ENCODE results near the gene TMEM218. TPM values are rescaled to one million over a fixed set of nuclear protein-coding genes. Genes with fewer than 3 reads are reported as not detected.

Gene TMEM218
- total RNA-seq, 1 donor from 2014 or later = 19.6 TPM

GRCh38 chr11:125129316-125129993, 18.0 kb upstream of the TMEM218 start:
- no peak for DNase-seq (ENCODE audit: low read depth, low spot score)

GRCh38 chr11:125128450-125128849, 17.0 kb upstream of the TMEM218 start:
- DNase-seq (ENCODE audit: low read depth, low spot score) = no peak

GRCh38 chr11:125124618-125124992, 13.2 kb upstream of the TMEM218 start:
- no peak for DNase-seq (ENCODE audit: low read depth, low spot score)

- DNase-seq (ENCODE audit: low read depth, low spot score) = peak; percentile 39
Observed at GRCh38 chr11:125123947-125124617, 12.7 kb upstream of the TMEM218 start.

GRCh38 chr11:125123194-125123946, 11.9 kb upstream of the TMEM218 start:
- DNase-seq (ENCODE audit: low read depth, low spot score) = no peak

GRCh38 chr11:125117429-125117828, 6.0 kb upstream of the TMEM218 start:
- no peak for DNase-seq (ENCODE audit: low read depth, low spot score)

- DNase-seq (ENCODE audit: low read depth, low spot score) = no peak
Observed at GRCh38 chr11:125114518-125114917, 3.1 kb upstream of the TMEM218 start.

GRCh38 chr11:125112208-125112604, 780 bp upstream of the TMEM218 start:
- DNase-seq (ENCODE audit: low read depth, low spot score) = no peak

- DNase-seq (ENCODE audit: low read depth, low spot score) = no peak
Observed at GRCh38 chr11:125111001-125111342, 454 bp downstream of the TMEM218 start.

- no peak for DNase-seq (ENCODE audit: low read depth, low spot score)
Observed at GRCh38 chr11:125110506-125110905, 920 bp downstream of the TMEM218 start.

GRCh38 chr11:125108469-125108868, 3.0 kb downstream of the TMEM218 start:
- DNase-seq (ENCODE audit: low read depth, low spot score) = no peak

GRCh38 chr11:125105926-125106325, 5.5 kb downstream of the TMEM218 start:
- no peak for DNase-seq (ENCODE audit: low read depth, low spot score)

- no peak for DNase-seq (ENCODE audit: low read depth, low spot score)
Observed at GRCh38 chr11:125102510-125102909, 8.9 kb downstream of the TMEM218 start.

- DNase-seq (ENCODE audit: low read depth, low spot score) = no peak
Observed at GRCh38 chr11:125102025-125102424, 9.4 kb downstream of the TMEM218 start.

- no peak for DNase-seq (ENCODE audit: low read depth, low spot score)
Observed at GRCh38 chr11:125101596-125101995, 9.8 kb downstream of the TMEM218 start.

GRCh38 chr11:125100136-125100535, 11.3 kb downstream of the TMEM218 start:
- DNase-seq (ENCODE audit: low read depth, low spot score) = no peak

GRCh38 chr11:125094731-125095130, 16.7 kb downstream of the TMEM218 start:
- no peak for DNase-seq (ENCODE audit: low read depth, low spot score)

GRCh38 chr11:125093502-125093901, 17.9 kb downstream of the TMEM218 start:
- DNase-seq (ENCODE audit: low read depth, low spot score) = no peak

- DNase-seq (ENCODE audit: low read depth, low spot score) = no peak
Observed at GRCh38 chr11:125092669-125093068, 18.8 kb downstream of the TMEM218 start.

GRCh38 chr11:125091877-125092664, 19.4 kb downstream of the TMEM218 start:
- DNase-seq (ENCODE audit: low read depth, low spot score) = no peak

- no peak for DNase-seq (ENCODE audit: low read depth, low spot score)
Observed at GRCh38 chr11:125091247-125091876, 20.1 kb downstream of the TMEM218 start.
